Activated T-cell treated with anti-CD3 and anti-CD28 coated beads, Interleukin-2, amount 50 U/mL, for 1 hour (primary cell): ENCODE results near the gene WNT9A.
"Not testable (repeated sequence)": the region's sequence is repeated elsewhere in the genome, so short reads cannot be mapped to it uniquely, and the experiment has no call there.

ENCODE experiments used
- DNase-seq: peaks from one replicate; pipeline ENCODE4 v3.0.0-alpha.2; 2020

The WNT9A gene

DNA sequence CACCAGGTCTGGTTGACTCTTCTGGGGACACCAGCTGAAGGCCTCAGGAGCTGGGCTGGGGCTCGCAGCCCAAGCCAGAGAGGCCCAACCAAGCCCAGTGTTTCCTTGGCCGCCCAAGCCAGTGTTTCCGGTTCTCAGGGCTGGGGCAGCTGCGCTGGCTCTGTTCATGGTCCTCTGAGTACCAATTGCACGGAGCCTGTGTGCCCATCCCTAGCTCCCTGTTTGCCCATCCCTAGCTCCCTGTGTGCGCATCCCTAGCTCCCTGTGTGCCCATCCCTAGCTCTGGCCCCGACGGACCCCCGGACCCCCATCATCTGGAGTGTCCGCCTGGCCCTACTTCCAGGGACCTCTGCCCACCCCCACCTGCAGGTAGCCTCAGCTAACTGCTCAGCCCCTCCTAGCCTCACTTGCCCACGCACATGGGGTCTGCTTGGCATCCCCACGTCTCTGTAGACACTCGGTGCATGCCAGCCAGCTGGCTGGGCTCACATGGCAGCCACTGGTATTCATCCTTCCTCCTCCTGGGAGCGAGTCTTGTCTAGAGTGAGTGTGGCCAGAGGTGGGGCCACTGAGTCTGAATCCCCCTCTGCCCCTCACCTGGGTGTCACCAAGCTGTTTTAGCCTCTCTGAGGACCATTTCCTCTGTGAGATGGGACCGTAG lies 64.0 kb downstream of the WNT9A start:
- peak; percentile 15 for DNase-seq

GRCh38 chr1:227883073-227883520 lies 64.6 kb downstream of the WNT9A start:
- DNase-seq: peak; percentile 16

DNA sequence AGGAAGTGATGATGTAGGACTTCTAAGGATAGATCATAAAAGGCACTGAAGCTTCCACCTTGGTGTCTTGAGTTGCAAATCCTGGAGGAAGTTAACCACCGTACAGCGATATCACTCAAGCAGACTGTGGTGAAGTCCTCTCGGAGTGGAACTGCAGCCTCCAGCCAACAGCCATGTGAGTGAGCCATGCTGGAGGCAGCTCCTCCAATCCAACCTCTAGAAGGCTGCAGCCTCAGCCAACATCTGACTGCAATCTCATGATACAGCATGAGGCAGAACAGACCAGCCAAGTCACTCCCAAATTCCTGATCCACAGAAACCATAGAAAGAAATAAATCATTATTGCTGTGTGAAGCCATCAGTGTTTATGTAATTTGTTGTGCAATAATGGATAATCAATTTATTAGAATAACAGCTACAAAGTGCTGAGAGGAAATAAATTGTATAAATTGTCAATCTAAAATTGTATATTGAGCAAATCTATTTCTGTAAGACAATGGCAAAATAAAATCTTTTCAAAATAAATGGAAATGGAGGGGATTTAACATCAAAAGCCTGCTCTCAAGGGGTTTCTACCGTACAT lies 67.3 kb downstream of the WNT9A start:
- DNase-seq: no peak

- DNase-seq: not testable (repeated sequence)
These were observed 69.9 kb downstream of the WNT9A start for GRCh38 chr1:227877810-227878209.

- DNase-seq: not testable (repeated sequence)
These were observed 75.8 kb downstream of the WNT9A start for GRCh38 chr1:227871892-227872291.

- DNase-seq: no peak
These were observed 77.4 kb downstream of the WNT9A start for GRCh38 chr1:227870366-227870765.

- DNase-seq: no peak
These were observed 77.9 kb downstream of the WNT9A start for GRCh38 chr1:227869851-227870305.

DNA sequence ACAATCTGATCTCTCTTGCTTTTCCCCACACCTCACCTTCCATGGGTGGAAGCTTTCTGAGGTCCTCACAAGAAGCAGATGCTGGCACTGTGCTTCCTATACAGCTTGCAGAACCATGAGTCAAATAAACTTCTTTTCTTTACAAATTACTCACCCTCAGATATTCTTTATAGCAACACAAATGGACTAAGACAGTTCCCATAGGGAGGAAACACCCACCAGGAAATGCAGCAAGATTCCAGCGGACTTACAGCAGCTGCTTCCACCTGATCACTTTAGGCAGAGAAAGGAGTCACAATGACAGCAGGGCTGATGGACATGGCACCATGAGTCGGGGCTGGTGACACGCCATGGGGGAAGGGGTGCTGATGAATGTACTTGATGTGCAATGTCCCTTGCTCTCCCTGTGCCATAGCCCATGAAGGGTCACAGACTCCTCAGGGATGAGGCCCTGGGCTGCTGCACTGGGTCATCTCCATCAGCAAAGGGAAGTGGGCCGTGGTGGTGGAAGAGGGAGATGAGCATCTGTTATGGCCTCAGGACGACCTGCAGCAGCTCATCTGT lies 78.4 kb downstream of the WNT9A start:
- no peak for DNase-seq
